Osteoblast (primary cell): ENCODE results near the gene SLC15A2. TPM values are rescaled to one million over a fixed set of nuclear protein-coding genes. Genes with fewer than 3 reads are reported as not detected.
"Not testable (repeated sequence)": the region's sequence is repeated elsewhere in the genome, so short reads cannot be mapped to it uniquely, and the experiment has no call there.

Experiments
- DNase-seq: peaks from one replicate; pipeline ENCODE4 v3.0.0; 2011; ENCODE audit warnings: low spot score, mixed read lengths; ENCODE audit not compliant: insufficient read length; ENCODE audit errors: missing footprints
- H2AFZ ChIP-seq: 2 replicates; pipeline ENCODE4 v1.6.0; 2011; ENCODE audit warnings: mild to moderate bottlenecking, low read length
- H3K27ac ChIP-seq: 2 replicates; pipeline ENCODE4 v1.5.1; 2011; ENCODE audit warnings: mild to moderate bottlenecking, low read depth, low read length, moderate library complexity
- H3K27me3 ChIP-seq: 2 replicates; pipeline ENCODE4 v1.6.0; 2012; ENCODE audit warnings: mild to moderate bottlenecking, control low read depth, inconsistent platforms, low read length, moderate library complexity; ENCODE audit not compliant: insufficient read depth
- H3K36me3 ChIP-seq: 2 replicates; pipeline ENCODE4 v1.5.1; 2011; ENCODE audit warnings: mild to moderate bottlenecking, low read length, control low read depth, moderate library complexity; ENCODE audit not compliant: insufficient read depth
- H3K4me1 ChIP-seq: 2 replicates; pipeline ENCODE4 v1.5.1; 2011; ENCODE audit warnings: mild to moderate bottlenecking, low read length, control low read depth, moderate library complexity; ENCODE audit not compliant: insufficient read depth
- H3K4me2 ChIP-seq: 2 replicates; pipeline ENCODE4 v1.6.0; 2011; ENCODE audit warnings: mild to moderate bottlenecking, low read length; ENCODE audit not compliant: insufficient read depth
- H3K4me3 ChIP-seq: fragments of 200-600 bp; sonication (generic); 3 replicates; pipeline ENCODE4 v1.5.1; 2012; ENCODE audit warnings: mild to moderate bottlenecking, low read length, inconsistent platforms; ENCODE audit not compliant: insufficient read depth
- H3K79me2 ChIP-seq: 2 replicates; pipeline ENCODE4 v1.6.0; 2012; ENCODE audit warnings: mild to moderate bottlenecking, low read length, control low read depth, inconsistent platforms; ENCODE audit not compliant: insufficient read depth
- H3K9me3 ChIP-seq: 2 replicates; pipeline ENCODE4 v1.5.1; 2011; ENCODE audit warnings: low read depth, low read length, control low read depth
- H4K20me1 ChIP-seq: 2 replicates; pipeline ENCODE4 v1.6.0; 2012; ENCODE audit warnings: mild to moderate bottlenecking, low read length, control low read depth; ENCODE audit not compliant: insufficient read depth
- CTCF ChIP-seq: IDR thresholded peaks from 2 replicates; pipeline ENCODE4 v1.5.1; 2011; ENCODE audit warnings: mild to moderate bottlenecking, low read depth, low read length, moderate library complexity; ENCODE audit errors: extremely low read depth
- total RNA-seq: library from RNA; depleted of rRNA; stranded (reverse); fragments of >200 nt; gene quantifications from 2 replicates; pipeline ENCODE4 v1.2.3, GENCODE V29; 2012

SLC15A2 gene
- under 0.01 and 0.29 TPM in 2 replicates for total RNA-seq

GRCh38 chr3:121894301-121894990 is at the start of gene SLC15A2:
SLC15A2 (plus strand) TSS chr3:121894401; CDS start chr3:121894477, 76 bp downstream.
- no peak within 1 kb of the TSS for H2AFZ ChIP-seq
- DNase-seq = no peak

GRCh38 chr3:121844892-121845291 is 49.3 kb upstream of the SLC15A2 start:
- no peaks in the 10 kb centered on the region for H3K4me1 ChIP-seq
- no peak overlapping the region for H3K4me2 ChIP-seq
- H3K36me3 ChIP-seq = no peaks in the 10 kb centered on the region
- no peak for DNase-seq
- no peak overlapping the region for H3K27ac ChIP-seq
- TF ChIP-seq CTCF = no peak
- H3K79me2 ChIP-seq = no peaks in the 10 kb centered on the region
- no peaks in the 10 kb centered on the region for H3K27me3 ChIP-seq
- H3K9me3 ChIP-seq = no peaks in the 10 kb centered on the region
- no peak overlapping the region for H3K4me3 ChIP-seq
- H2AFZ ChIP-seq = no peak overlapping the region
- H4K20me1 ChIP-seq = no peaks in the 10 kb centered on the region

More at GRCh38 chr3:121894301-121894990, at the start of gene SLC15A2:
- Histone ChIP-seq H3K9me3 (no peaks in the 10 kb centered on the region), H3K36me3 (no peaks in the 10 kb centered on the region), H3K4me3 (no peak within 1 kb of the TSS), H4K20me1 (no peaks in the 10 kb centered on the region), H3K27me3 (no peaks in the 10 kb centered on the region), H3K79me2 (no peaks in the 10 kb centered on the region), H3K4me1 (no peaks in the 10 kb centered on the region), H3K27ac (no peak within 1 kb of the TSS), H3K4me2 (no peak within 1 kb of the TSS)
- no peak for TF ChIP-seq CTCF

GRCh38 chr3:121852256-121852655 is 41.9 kb upstream of the SLC15A2 start:
- Histone ChIP-seq H3K36me3 (no peaks in the 10 kb centered on the region), H3K27ac (no peak overlapping the region), H3K79me2 (no peaks in the 10 kb centered on the region), H4K20me1 (no peaks in the 10 kb centered on the region), H3K9me3 (no peaks in the 10 kb centered on the region), H3K4me2 (no peak overlapping the region), H3K27me3 (no peaks in the 10 kb centered on the region), H3K4me3 (no peak overlapping the region), H2AFZ (no peak overlapping the region), H3K4me1 (no peaks in the 10 kb centered on the region)
- no peak for TF ChIP-seq CTCF
- no peak for DNase-seq

- no peak for TF ChIP-seq CTCF
- Histone ChIP-seq H3K36me3 (no peaks in the 10 kb centered on the region), H3K4me3 (no peak overlapping the region), H3K79me2 (no peaks in the 10 kb centered on the region), H2AFZ (no peak overlapping the region), H3K9me3 (no peaks in the 10 kb centered on the region), H3K4me1 (no peaks in the 10 kb centered on the region), H3K27ac (no peak overlapping the region), H3K4me2 (no peak overlapping the region), H4K20me1 (no peaks in the 10 kb centered on the region), H3K27me3 (no peaks in the 10 kb centered on the region)
- no peak for DNase-seq
Measured at GRCh38 chr3:121855555-121855954, 38.6 kb upstream of the SLC15A2 start.

- DNase-seq, H3K4me3 ChIP-seq, H3K27me3 ChIP-seq, H3K9me3 ChIP-seq, H2AFZ ChIP-seq, H4K20me1 ChIP-seq, H3K27ac ChIP-seq, H3K79me2 ChIP-seq, H3K36me3 ChIP-seq, H3K4me2 ChIP-seq, H3K4me1 ChIP-seq: not testable (repeated sequence)
Measured at GRCh38 chr3:121857778-121858177, 36.4 kb upstream of the SLC15A2 start.

GRCh38 chr3:121863247-121863646 is 31.0 kb upstream of the SLC15A2 start:
- H3K9me3 ChIP-seq, H3K36me3 ChIP-seq, H3K4me2 ChIP-seq, H3K79me2 ChIP-seq, H3K27ac ChIP-seq, DNase-seq, H3K27me3 ChIP-seq, H4K20me1 ChIP-seq, H3K4me3 ChIP-seq, H3K4me1 ChIP-seq, H2AFZ ChIP-seq: not testable (repeated sequence)
